ENCODE data around the gene IL13RA1. TPM values are rescaled to one million over a fixed set of nuclear protein-coding genes. Genes with fewer than 3 reads are reported as not detected.

The IL13RA1 gene
- total RNA-seq, 1 experiment from 2014 or later = 14.4 TPM

DNA sequence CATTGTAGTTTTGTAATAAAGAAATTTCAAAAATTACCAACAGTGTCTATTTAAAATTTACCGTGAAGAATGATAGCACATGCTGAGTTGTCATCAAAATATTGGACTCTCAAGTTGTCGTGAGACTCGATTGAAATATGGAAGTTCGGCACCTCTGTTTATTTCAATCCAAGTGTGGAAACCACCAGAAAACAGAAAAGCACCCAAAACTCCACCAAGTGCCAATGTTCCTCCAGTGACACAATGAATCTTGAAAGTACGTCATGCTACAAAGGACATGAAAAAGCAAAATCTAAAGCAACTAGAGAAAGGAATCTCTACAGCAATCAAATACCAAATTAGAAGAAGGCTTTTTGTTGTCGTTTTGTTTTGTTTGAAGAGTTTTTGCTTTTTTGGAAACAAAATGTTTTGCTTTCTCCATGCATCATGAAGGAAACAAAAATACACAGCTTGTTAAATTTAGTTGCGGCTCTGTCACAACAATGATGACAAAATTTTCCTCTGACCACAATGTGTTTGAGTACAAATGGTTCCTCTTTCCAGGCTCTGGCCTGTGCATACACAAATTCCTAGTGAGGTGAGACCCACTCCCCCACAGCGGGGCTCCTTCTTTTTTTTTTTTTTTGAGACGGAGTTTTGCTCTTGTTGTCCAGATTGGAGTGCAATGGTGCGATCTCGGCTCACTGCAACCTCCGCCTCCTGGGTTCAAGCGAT is 9.6 kb upstream of the IL13RA1 start:
- Histone ChIP-seq H3K79me1 (ENCODE audit: insufficient read depth, low read depth, low read length, poor library complexity, severe bottlenecking) (no peaks in the 10 kb centered on the region), H3K23me2 (ENCODE audit: insufficient read length, low read depth, low read length, poor library complexity, severe bottlenecking) (no peaks in the 10 kb centered on the region), H3K9me3 (ENCODE audit: control insufficient read depth, low read depth, low read length) (peaks cover 19% of the 10 kb centered on the region), H3K23ac (ENCODE audit: insufficient read length, low read depth, low read length) (no peak overlapping the region), H3K56ac (ENCODE audit: insufficient read length, low read depth, low read length) (no peak overlapping the region), H4K20me1 (ENCODE audit: control insufficient read depth, insufficient read depth, insufficient read length) (no peaks in the 10 kb centered on the region), H2AFZ (ENCODE audit: low read length) (no peak overlapping the region), H4K91ac (ENCODE audit: insufficient read length, low read depth, low read length) (no peak overlapping the region), H3K4ac (ENCODE audit: low read depth, low read length) (no peak overlapping the region), H3T11ph (ENCODE audit: low read length) (no peak overlapping the region), H3K14ac (ENCODE audit: insufficient read depth, low read length) (no peak overlapping the region), H3K9ac (ENCODE audit: extremely low read depth, insufficient read length, low read length) (no peak overlapping the region), H3K27ac (ENCODE audit: insufficient read length, low read depth, low read length) (no peak overlapping the region), H2AK5ac (ENCODE audit: insufficient read length, low read length) (no peak overlapping the region), H3K18ac (ENCODE audit: insufficient read length, low read depth, low read length) (no peak overlapping the region), H4K8ac (replicated peaks; ENCODE audit: insufficient read length, low read depth, low read length) (no peak overlapping the region), H2BK12ac (ENCODE audit: insufficient read length, low read depth, low read length) (no peak overlapping the region), H2BK5ac (ENCODE audit: insufficient read length, low read length) (no peak overlapping the region), H3K79me2 (ENCODE audit: insufficient read depth, low read length) (no peaks in the 10 kb centered on the region), H3K4me1 (ENCODE audit: insufficient read depth, low read length) (no peaks in the 10 kb centered on the region; the same call in 1 of the 2 replicates), H2BK15ac (ENCODE audit: low read depth, low read length) (no peak overlapping the region), H2BK20ac (ENCODE audit: low read depth, low read length, poor library complexity, severe bottlenecking) (no peak overlapping the region), H3K27me3 (ENCODE audit: insufficient read depth, low read length) (no peaks in the 10 kb centered on the region; the same call in 1 of the 2 replicates), H3K4me2 (ENCODE audit: insufficient read depth, insufficient read length, low read length) (no peak overlapping the region), H4K5ac (ENCODE audit: insufficient read length, low read depth, low read length) (no peak overlapping the region), H2BK120ac (ENCODE audit: low read depth, low read length, poor library complexity, severe bottlenecking) (no peak overlapping the region)
- H3K27me3 Mint-ChIP-seq (ENCODE audit: low read depth) = peaks cover 5% of the 10 kb centered on the region
- no peak overlapping the region for H3K4me3 Mint-ChIP-seq
- H3K9me3 Mint-ChIP-seq = peaks cover 22 to 66% of the 10 kb centered on the region in 2 experiments
- H3K27ac Mint-ChIP-seq = no peak overlapping the region
- no peak for DNase-seq
- peaks cover 10 to 12% of the 10 kb centered on the region in 2 experiments for H3K4me1 Mint-ChIP-seq
- no CpG with 5 or more reads among the region's 13 CpGs for WGBS (ENCODE audit: extremely low coverage, insufficient read length, low lambda C conversion rate)
- TF ChIP-seq, protein P1, sequence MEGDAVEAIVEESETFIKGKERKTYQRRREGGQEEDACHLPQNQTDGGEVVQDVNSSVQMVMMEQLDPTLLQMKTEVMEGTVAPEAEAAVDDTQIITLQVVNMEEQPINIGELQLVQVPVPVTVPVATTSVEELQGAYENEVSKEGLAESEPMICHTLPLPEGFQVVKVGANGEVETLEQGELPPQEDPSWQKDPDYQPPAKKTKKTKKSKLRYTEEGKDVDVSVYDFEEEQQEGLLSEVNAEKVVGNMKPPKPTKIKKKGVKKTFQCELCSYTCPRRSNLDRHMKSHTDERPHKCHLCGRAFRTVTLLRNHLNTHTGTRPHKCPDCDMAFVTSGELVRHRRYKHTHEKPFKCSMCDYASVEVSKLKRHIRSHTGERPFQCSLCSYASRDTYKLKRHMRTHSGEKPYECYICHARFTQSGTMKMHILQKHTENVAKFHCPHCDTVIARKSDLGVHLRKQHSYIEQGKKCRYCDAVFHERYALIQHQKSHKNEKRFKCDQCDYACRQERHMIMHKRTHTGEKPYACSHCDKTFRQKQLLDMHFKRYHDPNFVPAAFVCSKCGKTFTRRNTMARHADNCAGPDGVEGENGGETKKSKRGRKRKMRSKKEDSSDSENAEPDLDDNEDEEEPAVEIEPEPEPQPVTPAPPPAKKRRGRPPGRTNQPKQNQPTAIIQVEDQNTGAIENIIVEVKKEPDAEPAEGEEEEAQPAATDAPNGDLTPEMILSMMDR (conservative IDR thresholded peaks at IDR 0.05) = no peak
- peaks cover 0 to 6% (median 5%) of the 10 kb centered on the region in 3 experiments; a peak in 3 of 7 replicates for H3K36me3 Mint-ChIP-seq (ENCODE audit: insufficient read depth in 1 of 3, low read depth in 3 of 3)

All from H9 (cell line).